Thymus (tissue), 11 donors: ENCODE measurements around the gene ZFHX3. TPM values are rescaled to one million over a fixed set of nuclear protein-coding genes. Genes with fewer than 3 reads are reported as not detected.
A peak's percentile ranks its signal among the peaks of the same experiment; 100 is the strongest.

Source experiments
- DNase-seq, 9 donors: peaks; one replicate each; pipeline ENCODE4 v3.0.0-alpha.2; 2013; ENCODE audit warnings: low spot score in 9 of 9, low read depth in 6 of 9, missing footprints in 1 of 9
- H3K27ac ChIP-seq, 2 donors: one replicate each; pipeline ENCODE4 v1.5.1; 2013; ENCODE audit warnings: control low read depth in 1 of 2, low read depth in 1 of 2, low read length in 1 of 2, mild to moderate bottlenecking in 1 of 2, moderate library complexity in 1 of 2
- H3K27me3 ChIP-seq, 2 donors: one replicate each; pipeline ENCODE4 v1.5.1; 2013; ENCODE audit warnings: low read length in 1 of 2; ENCODE audit not compliant: control insufficient read depth in 2 of 2, insufficient read depth in 1 of 2
- H3K36me3 ChIP-seq, 2 donors: one replicate each; pipeline ENCODE4 v1.5.1; 2013; ENCODE audit warnings: low read length in 1 of 2, mild to moderate bottlenecking in 1 of 2, moderate library complexity in 1 of 2; ENCODE audit not compliant: control insufficient read depth in 2 of 2, insufficient read depth in 2 of 2
- H3K4me1 ChIP-seq, 2 donors: one replicate each; pipeline ENCODE4 v1.5.1; 2013; ENCODE audit warnings: low read length in 2 of 2; ENCODE audit not compliant: control insufficient read depth in 2 of 2, insufficient read depth in 2 of 2
- H3K4me3 ChIP-seq, 2 donors: one replicate each; pipeline ENCODE4 v1.5.1; 2013; ENCODE audit warnings: low read length in 2 of 2, control low read depth in 1 of 2, mild to moderate bottlenecking in 1 of 2
- H3K9me3 ChIP-seq, 2 donors: one replicate each; pipeline ENCODE4 v1.5.1; 2013; ENCODE audit warnings: low read length in 1 of 2, mild to moderate bottlenecking in 1 of 2; ENCODE audit not compliant: control insufficient read depth in 2 of 2, insufficient read depth in 1 of 2
- WGBS: extraction: QIAGEN DNeasy Blood & Tissue Kit; methylation state at CpG from one replicate; pipeline ENCODE4 v1.1.7; 2013; 5-methylcytosine and 5-hydroxymethylcytosine counted together
- polyA plus RNA-seq: library from polyadenylated mRNA; stranded (reverse); fragments of 200-250 nt; gene quantifications from one replicate; pipeline ENCODE4 v1.2.3, GENCODE V29; 2013
- total RNA-seq: library from RNA; stranded (reverse); fragments of 120-200 nt; gene quantifications from one replicate; pipeline ENCODE4 v1.2.4, GENCODE V29; 2013
- donor health status: healthy.

Gene ZFHX3
- total and polyA plus RNA-seq, 2 donors = 0.90 to 1.9 TPM

DNA sequence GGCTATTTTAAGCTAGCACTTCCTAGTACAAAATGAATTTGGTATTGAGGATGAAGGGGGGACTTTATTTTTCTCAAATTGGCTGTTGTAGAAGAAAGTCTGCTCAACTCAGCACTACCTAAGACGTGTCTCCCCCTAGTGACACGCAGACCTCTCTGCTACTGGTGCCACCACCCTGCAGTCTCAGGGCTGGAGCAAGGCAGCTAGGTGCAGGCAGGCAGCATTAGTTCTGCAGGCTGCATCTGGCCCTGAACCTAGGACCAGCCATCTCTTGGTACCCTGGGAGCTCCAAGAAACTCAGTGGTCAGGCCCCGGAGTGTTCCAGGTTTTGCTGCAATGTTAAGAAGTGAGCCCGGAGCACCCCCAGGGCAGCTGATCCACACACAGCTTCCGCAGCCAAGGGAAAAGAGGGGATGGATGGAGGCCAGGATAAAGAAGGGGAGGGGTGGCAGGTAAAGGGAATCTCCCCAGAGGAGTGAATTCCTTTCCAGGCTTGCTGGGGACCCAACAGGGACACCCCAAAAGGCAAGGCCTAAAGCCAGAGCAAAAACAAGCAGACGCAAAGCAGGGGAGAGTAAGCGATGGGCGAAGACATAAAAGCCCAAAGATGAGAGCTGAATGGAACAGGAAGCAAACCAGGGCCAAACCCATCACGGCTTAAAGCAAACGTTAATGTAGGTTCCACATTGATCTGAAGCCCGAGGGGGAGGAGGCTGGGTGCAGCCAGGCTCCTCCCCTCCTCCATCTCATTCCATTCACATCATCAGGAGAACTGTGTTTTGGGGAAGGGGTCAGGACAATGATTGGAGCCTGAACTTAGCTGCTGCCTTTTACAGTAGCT is 200.5 kb downstream of the ZFHX3 start:
- Histone ChIP-seq H3K9me3 (no peaks in the 10 kb centered on the region), H3K36me3 (no peaks in the 10 kb centered on the region), H3K27me3 (no peaks in the 10 kb centered on the region), H3K27ac (no peak overlapping the region), H3K4me3 (no peak overlapping the region), H3K4me1 (peaks cover 0 to 13% of the 10 kb centered on the region in 2 donors)
- DNase-seq = peak in 7 of 9 donors; percentile 13 to 63 (median 31)
- WGBS = 84% methylated on average over 11 of the region's 11 CpGs

DNA sequence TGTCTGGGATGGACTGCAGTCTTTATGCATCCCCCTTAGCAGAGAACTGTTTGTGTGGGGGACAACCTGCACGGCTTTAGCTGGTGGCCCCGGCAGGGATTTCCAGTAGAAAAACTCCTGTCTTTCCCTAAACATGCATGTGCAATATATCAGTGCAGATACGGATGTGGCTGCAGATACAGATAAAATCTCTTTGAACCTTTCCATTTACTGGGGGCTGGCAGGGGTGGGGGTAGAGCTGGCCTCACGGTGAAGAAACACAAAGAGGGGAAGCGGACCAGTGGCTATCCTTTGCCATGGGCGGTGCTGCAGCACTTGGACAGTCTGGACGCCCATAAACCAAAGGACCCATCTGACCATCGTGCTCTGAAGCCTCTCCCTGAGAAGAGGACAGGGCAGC is 201.3 kb downstream of the ZFHX3 start:
- Histone ChIP-seq H3K27me3 (no peaks in the 10 kb centered on the region), H3K4me1 (peaks cover 0 to 13% of the 10 kb centered on the region in 2 donors), H3K27ac (no peak overlapping the region), H3K36me3 (no peaks in the 10 kb centered on the region), H3K4me3 (no peak overlapping the region), H3K9me3 (no peaks in the 10 kb centered on the region)
- 83% methylated on average over 8 of the region's 8 CpGs for WGBS
- DNase-seq = no peak

DNA sequence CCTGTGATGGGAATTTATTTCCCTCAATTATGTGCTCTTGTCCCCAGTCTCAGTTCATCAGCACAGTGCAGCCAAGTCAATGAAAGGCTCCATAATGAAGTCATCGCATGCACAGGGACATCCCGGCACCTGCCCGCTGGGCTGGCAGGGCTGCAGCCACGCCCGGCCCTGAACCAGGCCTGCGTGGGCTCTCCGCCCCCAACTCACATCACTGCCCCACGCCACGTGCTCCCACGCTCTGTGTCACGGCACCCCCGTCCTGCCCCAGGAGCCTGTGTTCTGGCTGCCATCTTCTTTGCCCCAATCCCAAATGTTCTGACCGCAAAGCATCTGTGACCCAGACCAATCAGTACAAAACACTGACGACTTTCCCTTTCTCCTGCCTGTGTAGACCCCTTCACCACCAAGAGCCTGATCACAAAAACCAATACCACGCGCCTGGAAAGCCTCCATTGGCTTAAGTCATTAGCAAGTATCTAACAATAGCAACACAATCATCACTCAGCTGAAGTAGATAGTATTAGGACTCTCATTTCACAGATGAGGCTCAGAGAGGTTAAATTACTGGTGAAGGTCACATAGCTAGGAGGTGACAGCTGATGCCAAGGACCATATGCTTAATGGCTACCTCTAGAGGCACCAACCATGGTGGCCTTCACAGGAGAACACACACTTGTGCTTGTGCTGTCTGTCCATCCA is 202.5 kb downstream of the ZFHX3 start:
- 94% methylated on average over 16 of the region's 16 CpGs for WGBS
- Histone ChIP-seq H3K27me3 (no peaks in the 10 kb centered on the region), H3K4me1 (peaks cover 0 to 13% of the 10 kb centered on the region in 2 donors), H3K4me3 (no peak overlapping the region), H3K36me3 (no peaks in the 10 kb centered on the region), H3K27ac (no peak overlapping the region), H3K9me3 (no peaks in the 10 kb centered on the region)
- no peak for DNase-seq

- Histone ChIP-seq H3K9me3 (no peaks in the 10 kb centered on the region), H3K4me3 (no peak overlapping the region), H3K27ac (no peak overlapping the region), H3K27me3 (no peaks in the 10 kb centered on the region), H3K4me1 (peaks cover 0 to 13% of the 10 kb centered on the region in 2 donors), H3K36me3 (no peaks in the 10 kb centered on the region)
- peak in 1 of 9 donors; percentile 20 for DNase-seq
- WGBS = 42% methylated on average over 11 of the region's 11 CpGs
These were observed 203.6 kb downstream of the ZFHX3 start for GRCh38 chr16:72844225-72844920.

GRCh38 chr16:72841506-72841905 is 206.4 kb downstream of the ZFHX3 start:
- Histone ChIP-seq H3K36me3 (no peaks in the 10 kb centered on the region), H3K4me1 (peaks cover 0 to 13% of the 10 kb centered on the region in 2 donors), H3K27me3 (no peaks in the 10 kb centered on the region), H3K27ac (no peak overlapping the region), H3K9me3 (no peaks in the 10 kb centered on the region), H3K4me3 (no peak overlapping the region)
- WGBS = 95% methylated on average over 3 of the region's 3 CpGs
- no peak for DNase-seq

GRCh38 chr16:72840631-72841381 is 207.1 kb downstream of the ZFHX3 start:
- WGBS = 88% methylated on average over 11 of the region's 11 CpGs
- H3K9me3 ChIP-seq = no peaks in the 10 kb centered on the region
- no peak overlapping the region for H3K27ac ChIP-seq
- H3K36me3 ChIP-seq = no peaks in the 10 kb centered on the region
- H3K4me1 ChIP-seq = peaks cover 0 to 13% of the 10 kb centered on the region in 2 donors
- DNase-seq = no peak
- H3K4me3 ChIP-seq = no peak overlapping the region
- no peaks in the 10 kb centered on the region for H3K27me3 ChIP-seq

DNA sequence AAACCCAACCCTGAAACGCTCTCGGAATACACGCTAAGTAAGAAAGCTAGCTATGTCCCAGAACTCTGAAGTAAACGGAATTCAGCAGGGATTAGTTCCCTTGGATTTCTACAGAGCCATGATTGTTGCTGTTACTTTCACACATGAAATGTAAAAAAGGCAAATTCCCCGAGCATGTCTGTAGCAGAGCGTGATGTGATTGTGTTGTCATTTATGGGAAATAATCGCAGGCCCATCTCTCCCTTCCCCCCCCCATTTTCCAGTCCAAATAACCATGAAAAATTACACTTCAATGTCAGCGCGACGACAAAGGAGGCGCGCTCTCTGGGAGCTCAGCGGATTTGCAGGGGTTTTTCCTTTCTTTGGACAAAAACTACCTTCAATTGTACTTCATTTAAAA is 209.0 kb downstream of the ZFHX3 start:
- Histone ChIP-seq H3K27ac (no peak overlapping the region), H3K4me3 (no peak overlapping the region), H3K36me3 (no peaks in the 10 kb centered on the region), H3K4me1 (peaks cover 0 to under 1% of the 10 kb centered on the region in 2 donors), H3K9me3 (no peaks in the 10 kb centered on the region), H3K27me3 (no peaks in the 10 kb centered on the region)
- DNase-seq = no peak
- WGBS = 96% methylated on average over 13 of the region's 13 CpGs

- Histone ChIP-seq H3K36me3 (no peaks in the 10 kb centered on the region), H3K4me3 (no peak overlapping the region), H3K9me3 (no peaks in the 10 kb centered on the region), H3K27ac (no peak overlapping the region), H3K4me1 (no peaks in the 10 kb centered on the region), H3K27me3 (no peaks in the 10 kb centered on the region)
- DNase-seq = no peak
- WGBS = 98% methylated on average over 11 of the region's 11 CpGs
These were observed 209.4 kb downstream of the ZFHX3 start for GRCh38 chr16:72838586-72838910.
